ENCODE measurements around the gene SIGLEC12.
A peak's percentile ranks its signal among the peaks of the same experiment; 100 is the strongest.
"Not testable (repeated sequence)": the region's sequence is repeated elsewhere in the genome, so short reads cannot be mapped to it uniquely, and the experiment has no call there.

Gene SIGLEC12

DNA sequence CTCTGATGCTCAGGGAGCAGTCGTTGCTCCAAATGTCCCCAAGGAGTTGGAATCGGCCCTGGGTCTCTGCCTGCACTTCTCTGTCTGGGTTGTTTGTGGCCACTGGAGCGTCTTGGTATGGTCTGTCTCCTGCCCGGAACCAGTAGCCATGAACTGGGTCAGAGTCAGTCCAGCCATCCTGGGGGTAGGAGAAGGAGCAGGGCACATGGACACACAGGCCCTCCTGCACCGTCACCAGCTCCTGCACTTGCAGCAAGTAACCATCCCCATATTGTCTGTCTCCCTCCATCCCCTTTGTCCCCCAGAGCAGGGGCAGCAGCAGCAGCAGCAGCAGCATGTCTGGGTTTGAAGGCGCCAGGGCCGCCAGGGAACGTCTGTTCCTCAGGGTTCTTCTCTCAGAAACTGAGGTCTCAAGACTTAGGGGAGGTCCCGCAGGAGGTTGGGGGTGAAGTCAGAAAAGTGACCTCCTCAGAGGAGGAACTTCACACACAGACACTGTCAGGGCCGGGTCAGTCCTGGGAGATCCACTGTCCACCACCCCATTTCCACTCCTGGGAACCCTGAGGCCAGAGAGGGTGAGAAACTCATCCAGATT is 43.5 kb downstream of the SIGLEC12 start, which contains the start of gene SIGLEC8:
TSS of gene SIGLEC8 (minus strand) at position 404 of the 595 bp plus-strand sequence. CDS start at position 337, 67 bp downstream.
- peak; percentile 44 for DNase-seq (ENCODE audit: low spot score)

DNA sequence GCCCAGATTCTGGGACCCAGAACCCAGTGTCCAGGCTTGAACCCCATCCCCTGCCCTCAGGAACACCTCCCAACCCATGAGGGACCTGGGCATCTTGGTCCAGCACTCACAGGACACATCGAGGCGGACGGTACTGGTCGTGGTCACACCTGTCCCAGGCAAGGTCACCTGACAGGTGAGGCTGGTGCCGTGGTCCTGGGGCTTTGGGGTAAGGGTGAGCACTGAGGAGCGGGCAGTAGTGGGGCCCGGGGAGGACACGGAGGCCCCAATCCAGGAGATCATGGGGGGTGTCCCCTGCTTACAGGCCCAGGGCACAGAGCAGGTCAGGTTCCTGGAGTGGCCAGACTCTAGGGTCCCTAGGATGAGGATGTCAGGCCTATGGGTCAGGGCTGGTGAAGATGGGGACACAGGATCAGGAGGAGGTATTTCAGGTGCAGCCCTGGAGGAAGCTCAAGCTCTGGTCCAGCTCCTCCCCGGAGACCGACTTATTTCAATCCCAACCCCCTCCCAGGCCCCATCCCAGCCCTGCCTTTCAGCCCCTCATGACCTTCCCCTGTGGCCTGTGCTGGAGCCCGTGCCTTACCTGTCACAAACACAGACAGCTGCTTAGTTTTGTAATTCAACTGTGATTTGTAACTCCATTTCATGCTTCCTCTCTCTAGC is 44.1 kb downstream of the SIGLEC12 start:
- DNase-seq (ENCODE audit: low spot score), result no peak

DNA sequence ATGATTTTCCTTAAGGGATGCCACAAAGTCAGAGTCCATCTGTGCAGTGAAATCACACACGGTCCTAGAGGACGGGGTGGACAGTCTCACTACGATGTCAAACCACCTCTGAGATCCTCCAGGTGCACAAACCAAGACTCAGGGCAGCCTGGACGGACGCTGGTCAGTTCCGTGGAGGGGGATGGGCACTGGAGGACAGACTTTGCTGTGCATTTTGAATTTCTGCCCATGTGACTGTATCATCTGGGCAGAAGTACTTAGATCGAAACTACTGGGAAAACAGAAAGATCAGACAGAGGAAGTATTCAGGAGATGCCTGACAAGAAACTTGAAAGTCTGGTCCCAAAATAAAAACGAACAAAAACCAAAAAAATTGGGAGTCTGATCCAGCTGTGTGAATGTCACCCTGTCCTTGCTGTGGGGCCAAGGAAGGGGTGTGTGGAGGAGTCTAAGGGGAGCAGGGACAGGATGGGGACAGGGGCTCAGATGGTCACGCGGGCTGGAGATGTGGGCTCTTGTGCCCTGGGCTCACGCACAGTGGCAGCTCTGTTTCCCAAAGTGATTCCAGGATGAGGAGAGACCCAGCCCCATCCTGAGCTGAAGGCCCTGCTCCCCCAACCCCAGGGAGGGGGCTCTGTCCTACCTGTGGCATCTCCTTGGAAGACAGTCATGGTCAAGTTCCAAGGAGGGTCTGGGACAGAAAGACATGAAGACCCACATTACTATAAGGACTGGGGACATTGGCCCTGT is 44.9 kb downstream of the SIGLEC12 start:
- DNase-seq (ENCODE audit: low spot score), result peak; percentile 49

DNA sequence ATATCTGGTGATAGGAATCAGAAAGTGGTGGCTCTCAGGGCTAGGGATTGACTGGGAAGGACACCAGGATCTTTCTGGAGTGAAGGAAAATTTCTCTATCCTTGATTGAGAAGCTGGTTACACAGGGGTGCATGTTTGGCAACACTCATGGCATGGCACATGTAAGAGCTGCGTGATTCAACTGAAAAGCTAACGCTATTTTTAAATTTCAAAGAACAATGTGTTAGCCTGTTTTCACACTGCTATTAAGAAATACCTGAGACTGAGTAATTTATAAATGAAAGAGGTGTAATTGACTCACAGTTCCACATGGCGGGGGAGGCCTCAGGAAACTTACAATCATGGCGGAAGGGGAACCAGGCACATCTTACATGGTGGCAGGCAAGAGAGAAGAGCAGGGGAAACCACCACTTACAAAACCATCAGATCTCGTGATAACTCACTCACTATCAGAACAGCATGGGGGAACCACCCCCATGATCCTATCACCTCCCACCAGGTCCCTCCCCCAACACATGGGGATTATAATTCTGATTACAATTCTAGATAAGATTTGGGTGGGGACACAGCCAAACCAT is 50.8 kb downstream of the SIGLEC12 start:
- no peak for DNase-seq (ENCODE audit: low spot score)

DNA sequence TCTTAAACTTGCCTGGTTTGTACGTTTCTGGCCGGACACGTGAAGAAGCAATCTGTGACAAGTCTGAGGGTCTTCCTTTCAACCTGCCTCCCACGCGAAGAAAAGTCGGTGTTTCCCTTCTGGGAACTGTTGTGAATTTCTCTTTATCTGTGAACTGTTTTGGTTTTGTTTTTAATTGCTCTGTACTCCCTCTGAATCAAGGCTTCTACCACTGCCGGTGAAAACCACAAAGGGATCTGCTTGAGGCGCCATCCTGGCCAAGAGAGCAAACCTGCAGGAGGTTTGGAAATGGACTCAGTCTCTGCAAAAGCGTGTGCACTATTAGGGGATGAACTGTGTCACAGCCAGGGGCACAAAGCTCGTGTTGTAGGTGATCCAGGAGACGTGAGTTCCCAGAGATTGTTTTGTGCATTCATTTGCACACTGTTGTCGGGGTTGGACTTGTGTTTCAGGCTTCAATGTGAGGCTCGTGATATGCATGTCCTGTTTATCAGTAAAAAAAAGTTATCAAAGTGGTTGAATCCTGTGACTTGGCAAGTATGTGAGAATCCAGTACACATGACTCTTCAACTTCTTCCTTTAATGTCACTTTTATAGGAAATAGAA is 53.1 kb downstream of the SIGLEC12 start:
- no peak for DNase-seq (ENCODE audit: low spot score)

DNA sequence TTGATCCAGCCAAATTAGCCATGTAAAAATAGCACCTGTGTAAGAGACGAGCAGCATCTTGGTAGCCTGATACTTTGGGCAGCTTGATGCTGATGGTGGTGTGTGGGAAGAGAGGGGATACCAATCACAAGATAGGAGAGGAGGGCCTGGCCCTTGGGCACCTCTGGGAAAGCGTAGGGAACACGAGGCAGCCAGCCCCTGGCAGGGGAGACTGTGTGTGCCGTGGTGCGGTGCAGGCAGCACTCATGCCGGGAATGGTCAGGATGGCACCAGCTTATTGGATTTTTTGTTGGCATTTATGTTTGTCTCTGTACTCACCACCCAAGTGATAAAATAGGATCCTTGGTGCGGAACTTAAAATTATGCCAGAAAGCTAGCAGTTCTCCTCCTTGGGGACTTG is 53.6 kb downstream of the SIGLEC12 start:
- no peak for DNase-seq (ENCODE audit: low spot score)

DNA sequence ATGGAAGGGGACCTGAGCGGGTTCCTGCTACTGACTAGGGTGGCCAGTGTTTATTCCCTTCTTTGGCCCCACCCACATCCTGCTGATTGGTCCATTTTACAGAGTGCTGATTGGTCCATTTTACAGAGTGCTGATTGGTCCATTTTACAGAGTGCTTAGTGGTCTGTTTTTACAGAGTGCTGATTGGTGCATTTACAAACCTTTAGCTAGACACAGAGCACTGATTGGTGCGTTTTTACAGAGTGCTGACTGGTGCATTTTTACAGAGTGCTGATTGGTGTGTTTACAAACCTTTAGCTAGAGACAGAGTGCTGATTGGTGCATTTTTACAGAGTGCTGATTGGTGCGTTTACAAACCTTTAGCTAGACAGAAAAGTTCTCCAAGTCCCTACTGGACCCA is 54.1 kb downstream of the SIGLEC12 start:
- DNase-seq (ENCODE audit: low spot score), result not testable (repeated sequence)

DNA sequence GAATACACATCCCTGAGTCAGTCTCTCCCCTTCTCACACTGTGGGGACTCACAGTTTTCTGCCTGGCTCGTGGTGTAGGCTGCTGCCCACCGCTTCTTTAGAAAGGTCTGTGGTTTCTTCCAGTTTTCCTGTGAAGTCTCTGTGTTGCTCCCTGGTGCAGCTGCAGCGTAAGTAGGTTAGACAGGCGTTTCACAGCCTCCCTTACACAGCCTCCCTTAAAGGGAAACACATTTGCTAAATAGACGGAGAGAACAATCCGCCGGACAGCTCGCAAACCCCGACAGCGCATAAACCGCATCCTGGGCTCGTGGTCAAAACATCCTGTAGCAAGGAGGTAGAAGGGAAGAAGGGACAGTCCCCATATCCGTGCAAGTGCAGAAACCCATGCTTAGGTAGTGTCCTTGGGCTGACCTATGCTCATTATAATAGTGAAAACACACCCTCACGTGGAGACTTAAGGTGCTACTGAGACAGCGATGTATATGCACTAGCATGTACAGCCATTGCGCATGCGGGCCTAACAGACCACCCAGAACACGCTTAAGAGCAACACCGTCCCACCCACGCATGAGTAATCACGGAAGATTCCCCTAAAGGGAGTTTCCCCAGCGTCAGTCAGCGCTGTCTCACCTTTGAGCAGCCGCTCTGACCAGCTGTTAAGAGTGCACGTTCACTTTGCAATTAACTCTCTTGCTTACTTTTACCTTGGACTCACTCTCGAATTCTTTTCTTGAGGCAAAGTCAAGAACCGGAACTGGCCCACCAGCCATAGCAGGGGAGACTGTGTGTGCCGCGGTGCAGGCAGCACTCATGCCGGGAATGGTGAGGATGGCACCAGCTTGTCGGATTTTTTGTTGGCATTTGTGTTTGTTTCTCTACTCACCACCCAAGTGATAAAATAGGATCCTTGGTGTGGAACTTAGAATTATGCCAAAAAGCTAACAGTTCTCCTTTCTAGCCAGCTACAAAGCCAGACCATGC is 59.9 kb downstream of the SIGLEC12 start:
- DNase-seq (ENCODE audit: low spot score), result no peak

Data from Ammon's horn (tissue), 1 donor.